Measurements from ENCODE around the gene TEN1. TPM values are rescaled to one million over a fixed set of nuclear protein-coding genes. Genes with fewer than 3 reads are reported as not detected.
"Not testable (repeated sequence)": the region's sequence is repeated elsewhere in the genome, so short reads cannot be mapped to it uniquely, and the experiment has no call there.

TEN1 gene
- polyA plus RNA-seq, 12 donors, result 8.5 to 21.1 (median 13.1) TPM; not detected in 1

- DNase-seq, result no peak
Measured at GRCh38 chr17:75970626-75971025, 8.4 kb upstream of the TEN1 start.

- DNase-seq, result not testable (repeated sequence)
Measured at GRCh38 chr17:75975187-75975586, 3.9 kb upstream of the TEN1 start.

GRCh38 chr17:75975757-75976174, 3.3 kb upstream of the TEN1 start:
- DNase-seq, result no peak

DNA sequence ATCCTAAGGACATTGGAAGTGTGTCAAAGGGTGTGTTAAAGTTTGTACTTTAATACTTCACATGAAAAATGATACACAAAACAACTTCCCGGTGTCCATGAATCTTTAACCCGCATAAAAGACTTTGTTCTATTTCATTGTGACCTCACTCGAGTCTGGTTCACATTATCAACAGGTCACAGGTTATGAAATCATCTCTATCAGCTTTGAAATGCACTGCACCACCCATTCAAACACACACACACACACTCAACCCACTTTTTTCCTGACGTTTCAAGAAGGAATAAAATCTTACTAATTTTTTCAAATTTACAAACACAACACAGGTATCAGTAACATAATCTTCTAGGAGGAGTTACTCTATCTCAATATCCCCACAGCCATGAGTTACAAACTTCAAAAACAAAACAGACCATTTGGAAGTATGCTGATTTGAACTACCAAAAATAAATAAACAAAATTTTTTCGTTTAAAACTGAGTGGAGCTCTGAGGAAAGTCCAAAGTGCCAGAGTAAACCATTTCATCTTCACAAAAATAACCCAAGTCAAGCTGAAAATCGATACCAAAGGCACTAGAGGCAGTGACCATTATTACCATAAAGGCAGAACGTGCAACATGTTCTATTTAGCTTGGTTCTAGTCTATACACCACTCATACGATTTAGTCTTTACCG, 2.7 kb upstream of the TEN1 start:
- DNase-seq, result no peak

- DNase-seq, result no peak
Measured at GRCh38 chr17:75979705-75980187, 706 bp downstream of the TEN1 start.

DNA sequence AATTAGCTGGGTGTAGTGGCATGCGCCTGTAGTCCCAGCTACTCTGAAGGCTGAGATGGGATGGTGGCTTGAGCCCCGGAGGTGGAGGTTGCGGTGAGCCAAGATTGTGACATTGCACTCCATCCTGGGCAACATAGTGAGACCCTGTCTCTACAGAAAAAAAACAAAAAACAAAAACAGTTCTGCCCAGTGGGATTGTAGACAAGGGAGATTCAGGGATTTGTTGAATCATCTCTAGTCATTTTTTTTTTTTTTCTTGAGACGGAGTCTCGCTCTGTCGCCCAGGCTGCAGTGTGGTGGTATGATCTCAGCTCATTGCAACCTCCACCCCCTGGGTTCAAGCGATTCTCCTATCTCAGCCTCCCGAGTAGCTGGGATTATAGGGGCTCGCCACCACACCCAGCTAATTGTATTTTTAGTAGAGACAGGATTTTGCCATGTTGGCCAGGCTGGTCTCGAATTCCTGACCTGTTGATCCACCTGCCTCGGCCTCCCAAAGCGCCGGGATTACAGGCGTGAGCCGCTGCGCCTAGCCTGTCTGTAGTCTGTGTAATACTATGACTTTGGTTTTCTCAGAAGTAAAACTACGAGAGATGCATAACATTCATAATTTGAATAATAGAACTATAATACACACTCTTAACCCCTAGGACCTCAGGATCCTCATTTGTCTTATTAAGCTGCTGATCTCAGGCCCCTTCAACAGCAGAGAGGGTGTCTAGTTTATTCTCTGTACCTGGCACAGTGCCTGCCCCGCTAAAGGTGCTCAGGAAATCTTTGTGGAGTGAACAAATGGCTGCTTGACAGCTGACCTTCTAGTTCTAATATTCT, 1.4 kb downstream of the TEN1 start:
- DNase-seq, result no peak

DNA sequence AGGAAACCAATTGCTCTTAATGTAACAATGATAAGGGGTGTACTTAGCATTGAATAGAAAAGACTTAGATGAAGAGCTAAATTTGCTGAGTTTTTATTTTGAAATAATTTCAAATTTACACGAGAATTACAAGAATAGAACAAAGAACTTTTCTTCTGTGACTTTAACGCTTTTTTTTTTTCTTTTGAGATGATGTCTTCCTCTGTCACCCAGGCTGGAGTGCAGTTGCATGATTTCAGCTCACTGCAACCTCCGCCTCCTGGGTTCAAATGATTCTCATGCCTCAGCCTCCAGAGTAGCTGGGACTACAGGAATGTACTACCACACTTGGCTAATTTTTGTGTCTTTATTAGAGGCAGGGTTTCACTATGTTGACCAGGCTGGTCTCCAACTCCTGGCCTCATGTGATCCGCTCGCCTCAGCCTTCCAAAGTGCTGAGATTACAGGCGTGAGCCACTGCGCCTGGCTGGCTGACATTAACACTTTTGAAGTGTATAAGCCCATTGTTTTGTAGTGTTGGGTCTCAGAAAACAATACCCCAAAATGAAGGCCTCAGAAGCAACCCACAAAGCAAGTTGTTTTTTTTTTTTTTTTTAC, 2.1 kb downstream of the TEN1 start:
- DNase-seq, result no peak

- no peak for DNase-seq
Measured at GRCh38 chr17:75983501-75984181, 4.6 kb downstream of the TEN1 start.

- DNase-seq, result no peak
Measured at GRCh38 chr17:75985986-75986385, 6.9 kb downstream of the TEN1 start.

DNA sequence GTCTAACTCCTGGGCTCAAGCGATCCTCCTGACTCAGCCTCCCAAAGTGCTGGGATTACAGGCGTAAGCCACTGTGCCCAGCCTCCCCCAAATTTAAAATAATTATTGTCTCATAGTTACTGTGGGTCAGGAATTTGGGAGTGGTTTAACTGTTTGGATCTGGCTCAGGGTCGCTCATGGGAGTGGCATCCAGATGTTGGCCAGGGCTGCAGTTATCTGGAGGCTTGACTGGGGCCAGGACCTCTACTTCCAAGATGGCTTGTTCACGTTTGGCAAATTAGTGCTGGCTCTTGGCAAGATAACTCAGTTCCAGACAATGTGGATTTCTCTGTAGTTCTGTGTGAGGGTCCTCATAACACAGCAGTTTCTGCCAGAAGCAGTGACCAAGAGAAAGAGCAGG, 8.0 kb downstream of the TEN1 start:
- DNase-seq, result no peak

DNA sequence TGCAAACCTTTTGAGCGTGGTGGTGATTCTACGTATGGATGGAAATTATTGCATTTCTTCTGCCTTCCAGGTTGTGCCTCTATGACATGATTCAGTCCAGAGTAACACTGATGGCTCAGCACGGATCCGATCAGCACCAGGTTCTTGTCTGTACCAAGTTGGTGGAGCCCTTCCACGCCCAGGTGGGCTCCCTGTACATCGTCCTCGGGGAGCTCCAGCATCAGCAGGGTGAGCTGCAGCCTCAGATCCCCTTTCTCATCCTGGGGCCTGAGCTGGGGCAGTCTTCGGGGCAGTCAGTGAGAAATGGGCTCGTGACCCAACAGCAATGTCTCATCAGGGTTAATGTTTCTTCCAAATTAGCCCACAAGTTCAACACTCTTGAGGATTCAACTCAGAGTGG, 12.4 kb downstream of the TEN1 start:
- DNase-seq, result no peak

GRCh38 chr17:75994802-75995370, 15.8 kb downstream of the TEN1 start:
- no peak for DNase-seq

DNA sequence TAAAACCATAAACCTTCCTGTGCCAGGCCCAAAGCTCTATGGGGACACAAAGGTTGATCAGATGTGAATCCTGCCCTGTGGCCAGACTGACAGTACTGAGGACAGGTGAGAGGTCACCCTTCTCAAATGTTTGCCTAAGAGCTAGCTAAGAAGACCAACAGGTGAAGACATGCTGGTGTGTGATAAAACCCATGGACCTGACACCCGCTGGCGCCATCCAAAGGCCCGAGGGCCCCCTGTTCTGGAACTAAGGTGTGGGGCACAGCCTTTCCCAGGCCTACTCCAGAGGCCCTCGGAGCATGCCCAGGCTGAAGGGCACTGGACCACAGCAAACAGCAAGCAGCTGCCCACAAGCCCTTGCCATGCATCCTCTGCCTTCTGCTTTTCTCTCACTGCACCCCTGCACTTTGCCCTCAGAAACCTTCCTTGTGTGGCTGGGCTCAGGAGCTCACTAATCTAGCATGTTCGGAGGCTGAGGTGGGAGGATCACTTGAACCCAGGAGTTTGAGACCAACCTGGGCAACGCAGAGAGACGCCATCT, 16.4 kb downstream of the TEN1 start:
- no peak for DNase-seq

- DNase-seq, result no peak
Measured at GRCh38 chr17:75996665-75997590, 17.9 kb downstream of the TEN1 start.

- no peak for DNase-seq
Measured at GRCh38 chr17:75998327-75998795, 19.3 kb downstream of the TEN1 start.

GRCh38 chr17:76000016-76000754, 21.1 kb downstream of the TEN1 start:
- DNase-seq, result no peak

- no peak for DNase-seq
Measured at GRCh38 chr17:76000755-76001521, 21.9 kb downstream of the TEN1 start, which contains the start of gene CDK3. TSS of gene CDK3 (plus strand) at chr17:76000855. CDS start at chr17:76001426, 571 bp downstream.

- no peak for DNase-seq
Measured at GRCh38 chr17:76002100-76002499, 23.1 kb downstream of the TEN1 start.

DNA sequence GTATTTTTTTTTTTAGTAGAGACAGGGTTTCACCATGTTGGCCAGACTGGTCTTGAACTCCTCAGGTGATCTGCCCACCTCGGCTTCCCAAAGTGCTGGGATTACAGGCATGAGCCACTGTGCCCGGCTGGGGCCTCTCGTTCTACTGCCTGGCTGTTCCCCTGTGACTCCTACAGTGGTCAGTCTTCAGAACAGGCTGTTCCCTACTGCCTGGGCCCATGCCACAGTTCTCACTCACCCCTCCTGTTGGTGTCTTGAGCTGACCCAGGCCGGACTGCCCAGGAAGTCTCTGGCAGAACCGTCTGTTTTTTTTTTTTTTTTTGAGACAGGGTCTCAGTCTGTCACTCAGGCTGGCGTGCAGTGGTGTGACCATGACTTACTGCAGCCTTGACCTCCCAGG, 24.9 kb downstream of the TEN1 start:
- no peak for DNase-seq
